H9 (cell line): ENCODE data around the gene UNC5B. TPM values are rescaled to one million over a fixed set of nuclear protein-coding genes. Genes with fewer than 3 reads are reported as not detected.

ENCODE experiments used
- DNase-seq: peaks from one replicate; pipeline ENCODE4 v3.0.0-alpha.2; 2017
- H2AFZ ChIP-seq: one replicate; pipeline ENCODE4 v1.6.1; 2013; ENCODE audit warnings: mild to moderate bottlenecking, low read length, control low read depth, moderate library complexity
- H2AK5ac ChIP-seq: 2 replicates; pipeline ENCODE4 v1.6.1; 2013; ENCODE audit warnings: low read length, control low read depth, mixed read lengths; ENCODE audit not compliant: insufficient read length
- H2BK120ac ChIP-seq: one replicate; pipeline ENCODE4 v1.6.1; 2013; ENCODE audit warnings: low read depth, mild to moderate bottlenecking, low read length, control low read depth, inconsistent platforms; ENCODE audit not compliant: poor library complexity, severe bottlenecking
- H2BK12ac ChIP-seq: 2 replicates; pipeline ENCODE4 v1.6.1; 2013; ENCODE audit warnings: low read length, control low read depth, mixed read lengths, low read depth; ENCODE audit not compliant: insufficient read length
- H2BK15ac ChIP-seq: 2 replicates; pipeline ENCODE4 v1.6.1; 2013; ENCODE audit warnings: low read depth, low read length, control low read depth
- H2BK20ac ChIP-seq: one replicate; pipeline ENCODE4 v1.6.1; 2013; ENCODE audit warnings: low read depth, mild to moderate bottlenecking, low read length, control low read depth, inconsistent platforms; ENCODE audit not compliant: poor library complexity, severe bottlenecking
- H2BK5ac ChIP-seq: 2 replicates; pipeline ENCODE4 v1.6.1; 2013; ENCODE audit warnings: low read length, control low read depth, mixed read lengths; ENCODE audit not compliant: insufficient read length
- H3K14ac ChIP-seq: 2 replicates; pipeline ENCODE4 v1.6.1; 2013; ENCODE audit warnings: low read length, control low read depth; ENCODE audit not compliant: insufficient read depth
- H3K18ac ChIP-seq: 2 replicates; pipeline ENCODE4 v1.6.1; 2013; ENCODE audit warnings: low read depth, mild to moderate bottlenecking, mixed read lengths, low read length, control low read depth; ENCODE audit not compliant: insufficient read length
- H3K23ac ChIP-seq: 2 replicates; pipeline ENCODE4 v1.6.1; 2013; ENCODE audit warnings: low read length, control low read depth, mixed read lengths, low read depth; ENCODE audit not compliant: insufficient read length
- H3K23me2 ChIP-seq: 2 replicates; pipeline ENCODE4 v1.6.1; 2013; ENCODE audit warnings: low read depth, mild to moderate bottlenecking, mixed read lengths, low read length, control low read depth; ENCODE audit not compliant: insufficient read length, poor library complexity, severe bottlenecking
- H3K27ac ChIP-seq: 2 replicates; pipeline ENCODE4 v1.5.1; 2013; ENCODE audit warnings: low read length, control low read depth, mixed read lengths, low read depth; ENCODE audit not compliant: insufficient read length
- H3K27me3 ChIP-seq: 2 replicates; pipeline ENCODE4 v1.6.1; 2013; ENCODE audit warnings: low read length, control low read depth, inconsistent platforms; ENCODE audit not compliant: insufficient read depth
- H3K4ac ChIP-seq: 2 replicates; pipeline ENCODE4 v1.6.1; 2013; ENCODE audit warnings: low read depth, mild to moderate bottlenecking, control low read depth, inconsistent platforms, low read length, moderate library complexity
- H3K4me1 ChIP-seq: 2 replicates; pipeline ENCODE4 v1.6.1; 2013; ENCODE audit warnings: low read length, control low read depth, inconsistent platforms; ENCODE audit not compliant: insufficient read depth
- H3K4me2 ChIP-seq: 2 replicates; pipeline ENCODE4 v1.6.1; 2013; ENCODE audit warnings: low read length, control low read depth, mixed read lengths; ENCODE audit not compliant: insufficient read length, insufficient read depth
- H3K56ac ChIP-seq: 2 replicates; pipeline ENCODE4 v1.6.1; 2013; ENCODE audit warnings: low read depth, mild to moderate bottlenecking, mixed read lengths, low read length, control low read depth; ENCODE audit not compliant: insufficient read length
- H3K79me1 ChIP-seq: 2 replicates; pipeline ENCODE4 v1.6.1; 2013; ENCODE audit warnings: low read depth, mild to moderate bottlenecking, moderate library complexity, low read length, control low read depth, inconsistent platforms; ENCODE audit not compliant: insufficient read depth, poor library complexity, severe bottlenecking
- H3K79me2 ChIP-seq: 2 replicates; pipeline ENCODE4 v1.6.1; 2013; ENCODE audit warnings: low read length, control low read depth, inconsistent platforms; ENCODE audit not compliant: insufficient read depth
- H3K9ac ChIP-seq: 2 replicates; pipeline ENCODE4 v1.6.1; 2013; ENCODE audit warnings: low read length, control low read depth, mixed read lengths; ENCODE audit not compliant: insufficient read length; ENCODE audit errors: extremely low read depth
- H3K9me3 ChIP-seq: one replicate; pipeline ENCODE4 v1.6.1; 2013; ENCODE audit warnings: low read depth, low read length, inconsistent platforms; ENCODE audit not compliant: control insufficient read depth
- H3T11ph ChIP-seq: one replicate; pipeline ENCODE4 v1.6.1; 2013; ENCODE audit warnings: mild to moderate bottlenecking, low read length, control low read depth, inconsistent platforms
- H4K20me1 ChIP-seq: one replicate; pipeline ENCODE4 v1.6.1; 2013; ENCODE audit not compliant: control insufficient read depth, insufficient read length, insufficient read depth
- H4K5ac ChIP-seq: 2 replicates; pipeline ENCODE4 v1.6.1; 2013; ENCODE audit warnings: low read depth, mild to moderate bottlenecking, mixed read lengths, low read length, control low read depth; ENCODE audit not compliant: insufficient read length
- H4K8ac ChIP-seq: replicated peaks from 2 replicates; pipeline ENCODE4 v1.6.1; 2013; ENCODE audit warnings: low read length, control low read depth, mixed read lengths, low read depth; ENCODE audit not compliant: insufficient read length
- H4K91ac ChIP-seq: 2 replicates; pipeline ENCODE4 v1.6.1; 2013; ENCODE audit warnings: low read depth, mild to moderate bottlenecking, moderate library complexity, mixed read lengths, low read length, control low read depth; ENCODE audit not compliant: insufficient read length
- H3K27ac Mint-ChIP-seq, 3 experiments: 2 replicates in 2 of 3; 3 replicates in 1 of 3; pipeline ENCODE4 v1.8.0; 2020 to 2021; ENCODE audit warnings: mixed read lengths in 3 of 3, mild to moderate bottlenecking in 1 of 3, moderate library complexity in 1 of 3
- H3K27me3 Mint-ChIP-seq: 2 replicates; pipeline ENCODE4 v1.8.0; 2021; ENCODE audit warnings: low read depth, mild to moderate bottlenecking, moderate library complexity, mixed read lengths
- H3K36me3 Mint-ChIP-seq, 3 experiments: 2 replicates in 2 of 3; 3 replicates in 1 of 3; pipeline ENCODE4 v1.8.0; 2020 to 2021; ENCODE audit warnings: low read depth in 3 of 3, mixed read lengths in 3 of 3; ENCODE audit not compliant: insufficient read depth in 1 of 3
- H3K4me1 Mint-ChIP-seq, 2 experiments: 2 replicates each; pipeline ENCODE4 v1.8.0; 2020; ENCODE audit warnings: mixed read lengths in 2 of 2
- H3K4me3 Mint-ChIP-seq, 2 experiments: 2 replicates in 1 of 2; 3 replicates in 1 of 2; pipeline ENCODE4 v1.8.0; 2020 to 2021; ENCODE audit warnings: mild to moderate bottlenecking in 2 of 2, mixed read lengths in 2 of 2, moderate library complexity in 1 of 2
- H3K9me3 Mint-ChIP-seq, 2 experiments: 2 replicates in 1 of 2; 3 replicates in 1 of 2; pipeline ENCODE4 v1.8.0; 2020; ENCODE audit warnings: mild to moderate bottlenecking in 2 of 2, mixed read lengths in 2 of 2, moderate library complexity in 1 of 2
- WGBS: extraction: QIAGEN DNeasy Blood & Tissue Kit; methylation state at CpG from one replicate; pipeline ENCODE4 v1.1.7; 2013; ENCODE audit warnings: missing lambda C conversion rate, low lambda C conversion rate, mixed read lengths; ENCODE audit not compliant: insufficient read length; ENCODE audit errors: extremely low coverage; 5-methylcytosine and 5-hydroxymethylcytosine counted together
- total RNA-seq: library from RNA; stranded (reverse); gene quantifications from 2 replicates; pipeline ENCODE4 v1.2.1, GENCODE V29; 2021
- TF ChIP-seq, protein P1 (sequence below): fragments of 200-600 bp; sonication (generic); conservative IDR thresholded peaks from 3 replicates; pipeline ENCODE4 v1.8.0; 2021; ENCODE audit warnings: antibody characterized with exemption, mild to moderate bottlenecking

The UNC5B gene
- total RNA-seq, 1 experiment from 2014 or later, result 28.4 TPM

DNA sequence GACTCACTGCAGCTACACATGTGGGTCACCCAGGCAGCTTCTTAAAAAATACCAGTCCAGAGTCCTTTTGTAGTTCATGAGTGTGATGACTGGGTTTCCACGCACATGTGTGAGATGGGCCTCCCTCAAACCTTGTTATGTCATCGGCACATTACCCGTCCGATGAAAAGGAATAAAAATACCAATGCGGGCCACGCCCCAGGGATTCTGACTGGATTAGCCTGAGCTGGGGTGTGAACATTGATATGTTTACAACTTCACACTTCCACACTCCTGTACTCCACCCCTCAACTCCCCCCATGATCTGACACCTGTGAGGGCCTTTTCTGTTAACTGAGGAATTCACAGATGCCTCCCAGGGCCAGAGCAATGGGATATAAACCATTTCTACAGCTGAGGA, 112.9 kb downstream of the UNC5B start:
- Mint-ChIP-seq H3K27me3 (no peaks in the 10 kb centered on the region), H3K9me3 (no peaks in the 10 kb centered on the region), H3K4me3 (no peak overlapping the region), H3K36me3 (peaks cover 11 to 32% (median 24%) of the 10 kb centered on the region in 3 experiments; a peak in 6 of 7 replicates), H3K27ac (no peak overlapping the region; a peak in 1 of 7 replicates), H3K4me1 (peaks cover 2% of the 10 kb centered on the region in 2 experiments; a peak in 3 of 4 replicates)
- no peaks in the 10 kb centered on the region for H3K79me2 ChIP-seq
- H3K18ac ChIP-seq, result no peak overlapping the region
- H3K56ac ChIP-seq, result no peak overlapping the region
- no peak for DNase-seq
- H2BK15ac ChIP-seq, result no peak overlapping the region
- no peaks in the 10 kb centered on the region for H3K9me3 ChIP-seq
- no peaks in the 10 kb centered on the region for H3K79me1 ChIP-seq
- H3K14ac ChIP-seq, result no peak overlapping the region
- no peak overlapping the region for H3K9ac ChIP-seq
- no peaks in the 10 kb centered on the region for H3K4me1 ChIP-seq
- H3K23ac ChIP-seq, result no peak overlapping the region
- no peak overlapping the region for H2BK120ac ChIP-seq
- H3K27me3 ChIP-seq, result no peaks in the 10 kb centered on the region
- no peak overlapping the region for H3K4me2 ChIP-seq
- H3K4ac ChIP-seq, result no peak overlapping the region
- H4K20me1 ChIP-seq, result no peaks in the 10 kb centered on the region
- no peak overlapping the region for H2BK12ac ChIP-seq
- WGBS, result no CpG with 5 or more reads among the region's 6 CpGs
- no peak overlapping the region for H4K91ac ChIP-seq
- TF ChIP-seq, protein P1, sequence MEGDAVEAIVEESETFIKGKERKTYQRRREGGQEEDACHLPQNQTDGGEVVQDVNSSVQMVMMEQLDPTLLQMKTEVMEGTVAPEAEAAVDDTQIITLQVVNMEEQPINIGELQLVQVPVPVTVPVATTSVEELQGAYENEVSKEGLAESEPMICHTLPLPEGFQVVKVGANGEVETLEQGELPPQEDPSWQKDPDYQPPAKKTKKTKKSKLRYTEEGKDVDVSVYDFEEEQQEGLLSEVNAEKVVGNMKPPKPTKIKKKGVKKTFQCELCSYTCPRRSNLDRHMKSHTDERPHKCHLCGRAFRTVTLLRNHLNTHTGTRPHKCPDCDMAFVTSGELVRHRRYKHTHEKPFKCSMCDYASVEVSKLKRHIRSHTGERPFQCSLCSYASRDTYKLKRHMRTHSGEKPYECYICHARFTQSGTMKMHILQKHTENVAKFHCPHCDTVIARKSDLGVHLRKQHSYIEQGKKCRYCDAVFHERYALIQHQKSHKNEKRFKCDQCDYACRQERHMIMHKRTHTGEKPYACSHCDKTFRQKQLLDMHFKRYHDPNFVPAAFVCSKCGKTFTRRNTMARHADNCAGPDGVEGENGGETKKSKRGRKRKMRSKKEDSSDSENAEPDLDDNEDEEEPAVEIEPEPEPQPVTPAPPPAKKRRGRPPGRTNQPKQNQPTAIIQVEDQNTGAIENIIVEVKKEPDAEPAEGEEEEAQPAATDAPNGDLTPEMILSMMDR, result no peak
- H2BK5ac ChIP-seq, result no peak overlapping the region
- H3K27ac ChIP-seq, result no peak overlapping the region
- no peaks in the 10 kb centered on the region for H3K23me2 ChIP-seq
- no peak overlapping the region for H2AK5ac ChIP-seq
- H4K8ac ChIP-seq, result no peak overlapping the region
- no peak overlapping the region for H2AFZ ChIP-seq
- H3T11ph ChIP-seq, result no peak overlapping the region
- H4K5ac ChIP-seq, result no peak overlapping the region
- H2BK20ac ChIP-seq, result no peak overlapping the region
